Measurements from ENCODE around the gene ZNF282. TPM values are rescaled to one million over a fixed set of nuclear protein-coding genes. Genes with fewer than 3 reads are reported as not detected.

ZNF282 gene
- total RNA-seq, 3 donors from 2014 or later (not counting 1 experiment from before 2014, with no cell fraction given) = 22.2 to 29.9 (median 26.0) TPM

DNA sequence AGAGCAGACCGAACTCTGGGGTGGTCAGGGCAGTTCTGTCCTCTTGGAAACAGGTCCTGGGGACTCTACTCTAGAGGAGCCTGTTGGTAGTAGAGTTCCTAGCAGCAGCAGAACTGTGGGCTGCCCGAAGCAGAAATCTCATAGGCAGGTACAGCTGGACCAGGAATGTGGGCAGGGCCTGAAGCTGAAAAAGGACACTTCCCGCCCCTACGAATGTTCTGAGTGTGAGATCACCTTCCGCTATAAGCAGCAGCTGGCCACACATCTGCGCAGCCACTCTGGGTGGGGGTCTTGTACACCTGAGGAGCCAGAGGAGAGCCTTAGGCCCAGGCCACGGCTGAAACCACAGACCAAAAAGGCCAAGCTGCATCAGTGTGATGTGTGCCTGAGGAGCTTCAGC, 58.3 kb downstream of the ZNF282 start:
- peaks cover 47% of the 10 kb centered on the region for H3K36me3 ChIP-seq (ENCODE audit: control insufficient read depth, insufficient read depth, low read length)
- Mint-ChIP-seq H3K27ac (no peak overlapping the region), H3K4me1 (peaks cover 0 to 9% of the 10 kb centered on the region in 2 donors), H3K9me3 (no peaks in the 10 kb centered on the region), H3K27me3 (ENCODE audit: low read depth in 2 of 2) (no peaks in the 10 kb centered on the region), H3K36me3 (no peaks in the 10 kb centered on the region), H3K4me3 (no peak overlapping the region)
- intact Hi-C loops (cut with micrococcal nuclease) = no loop called here
- no peaks in the 10 kb centered on the region for H3K4me1 ChIP-seq (ENCODE audit: control insufficient read depth, insufficient read depth, low read length)
- DNase-seq (no peak), ATAC-seq (no peak)
- H3K9me3 ChIP-seq (ENCODE audit: control insufficient read depth, insufficient read depth, low read length) = no peaks in the 10 kb centered on the region
- WGBS (ENCODE audit: insufficient coverage) = 95% methylated on average over 7 of the region's 7 CpGs
- no peak overlapping the region for H3K4me3 ChIP-seq (ENCODE audit: low read length)
- TF ChIP-seq, protein P1, sequence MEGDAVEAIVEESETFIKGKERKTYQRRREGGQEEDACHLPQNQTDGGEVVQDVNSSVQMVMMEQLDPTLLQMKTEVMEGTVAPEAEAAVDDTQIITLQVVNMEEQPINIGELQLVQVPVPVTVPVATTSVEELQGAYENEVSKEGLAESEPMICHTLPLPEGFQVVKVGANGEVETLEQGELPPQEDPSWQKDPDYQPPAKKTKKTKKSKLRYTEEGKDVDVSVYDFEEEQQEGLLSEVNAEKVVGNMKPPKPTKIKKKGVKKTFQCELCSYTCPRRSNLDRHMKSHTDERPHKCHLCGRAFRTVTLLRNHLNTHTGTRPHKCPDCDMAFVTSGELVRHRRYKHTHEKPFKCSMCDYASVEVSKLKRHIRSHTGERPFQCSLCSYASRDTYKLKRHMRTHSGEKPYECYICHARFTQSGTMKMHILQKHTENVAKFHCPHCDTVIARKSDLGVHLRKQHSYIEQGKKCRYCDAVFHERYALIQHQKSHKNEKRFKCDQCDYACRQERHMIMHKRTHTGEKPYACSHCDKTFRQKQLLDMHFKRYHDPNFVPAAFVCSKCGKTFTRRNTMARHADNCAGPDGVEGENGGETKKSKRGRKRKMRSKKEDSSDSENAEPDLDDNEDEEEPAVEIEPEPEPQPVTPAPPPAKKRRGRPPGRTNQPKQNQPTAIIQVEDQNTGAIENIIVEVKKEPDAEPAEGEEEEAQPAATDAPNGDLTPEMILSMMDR (IDR thresholded peaks at IDR 0.05) = no peak
- H3K27me3 ChIP-seq (ENCODE audit: control insufficient read depth, insufficient read depth, low read length) = no peaks in the 10 kb centered on the region
- no peak overlapping the region for H3K27ac ChIP-seq (ENCODE audit: low read length)

- TF ChIP-seq, protein P1 (IDR thresholded peaks at IDR 0.05) = no peak
- no peak overlapping the region for H3K27ac ChIP-seq (ENCODE audit: low read length)
- ATAC-seq (no peak), DNase-seq (no peak)
- H3K36me3 ChIP-seq (ENCODE audit: control insufficient read depth, insufficient read depth, low read length) = peaks cover 47% of the 10 kb centered on the region
- Mint-ChIP-seq H3K36me3 (no peaks in the 10 kb centered on the region), H3K4me3 (no peak overlapping the region), H3K4me1 (peaks cover 0 to 5% of the 10 kb centered on the region in 2 donors), H3K27ac (no peak overlapping the region), H3K27me3 (ENCODE audit: low read depth in 2 of 2) (no peaks in the 10 kb centered on the region), H3K9me3 (no peaks in the 10 kb centered on the region)
- no peaks in the 10 kb centered on the region for H3K4me1 ChIP-seq (ENCODE audit: control insufficient read depth, insufficient read depth, low read length)
- no peaks in the 10 kb centered on the region for H3K9me3 ChIP-seq (ENCODE audit: control insufficient read depth, insufficient read depth, low read length)
- intact Hi-C loops (cut with micrococcal nuclease) = no loop called here
- H3K4me3 ChIP-seq (ENCODE audit: low read length) = no peak overlapping the region
- 97% methylated on average over 16 of the region's 16 CpGs for WGBS (ENCODE audit: insufficient coverage)
- H3K27me3 ChIP-seq (ENCODE audit: control insufficient read depth, insufficient read depth, low read length) = no peaks in the 10 kb centered on the region
Observed at GRCh38 chr7:149254181-149254858, 59.0 kb downstream of the ZNF282 start.

GRCh38 chr7:149255174-149255573, 59.8 kb downstream of the ZNF282 start:
- H3K4me3 ChIP-seq (ENCODE audit: low read length) = no peak overlapping the region
- DNase-seq = no peak
- Mint-ChIP-seq H3K4me3 (no peak overlapping the region), H3K9me3 (no peaks in the 10 kb centered on the region), H3K4me1 (peaks cover 0 to 5% of the 10 kb centered on the region in 2 donors), H3K27ac (no peak overlapping the region), H3K27me3 (ENCODE audit: low read depth in 2 of 2) (no peaks in the 10 kb centered on the region), H3K36me3 (no peaks in the 10 kb centered on the region)
- no peak for ATAC-seq
- TF ChIP-seq, protein P1 (IDR thresholded peaks at IDR 0.05) = no peak
- H3K36me3 ChIP-seq (ENCODE audit: control insufficient read depth, insufficient read depth, low read length) = peaks cover 47% of the 10 kb centered on the region
- no peaks in the 10 kb centered on the region for H3K27me3 ChIP-seq (ENCODE audit: control insufficient read depth, insufficient read depth, low read length)
- no peaks in the 10 kb centered on the region for H3K9me3 ChIP-seq (ENCODE audit: control insufficient read depth, insufficient read depth, low read length)
- no peaks in the 10 kb centered on the region for H3K4me1 ChIP-seq (ENCODE audit: control insufficient read depth, insufficient read depth, low read length)
- no peak overlapping the region for H3K27ac ChIP-seq (ENCODE audit: low read length)
- WGBS (ENCODE audit: insufficient coverage) = 82% methylated on average over 3 of the region's 5 CpGs
- intact Hi-C loops (cut with micrococcal nuclease) = no loop called here

DNA sequence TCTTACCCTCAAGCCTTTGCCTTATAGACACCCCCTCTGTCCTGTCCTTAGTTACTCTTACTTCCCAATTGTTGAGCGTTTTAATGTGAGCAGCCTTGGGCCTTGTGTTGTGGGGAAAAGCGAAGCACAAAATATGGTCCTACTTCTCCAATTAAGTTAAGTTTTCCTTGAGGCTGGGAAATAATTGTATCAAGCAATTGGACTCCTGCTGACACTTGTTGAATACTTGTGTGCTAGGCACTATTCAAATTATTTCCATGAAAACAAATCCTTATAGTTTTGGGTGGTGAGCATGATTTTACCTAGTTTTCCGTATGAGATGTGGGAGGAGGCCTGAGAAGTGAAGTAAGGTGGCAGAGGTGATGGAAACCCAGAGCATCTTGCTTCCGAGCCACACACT, 61.2 kb downstream of the ZNF282 start:
- intact Hi-C loops (cut with micrococcal nuclease) = no loop called here
- ATAC-seq = no peak
- Histone ChIP-seq H3K27me3 (ENCODE audit: control insufficient read depth, insufficient read depth, low read length) (no peaks in the 10 kb centered on the region), H3K36me3 (ENCODE audit: control insufficient read depth, insufficient read depth, low read length) (peaks cover 40% of the 10 kb centered on the region), H3K4me1 (ENCODE audit: control insufficient read depth, insufficient read depth, low read length) (peaks cover 4% of the 10 kb centered on the region), H3K9me3 (ENCODE audit: control insufficient read depth, insufficient read depth, low read length) (no peaks in the 10 kb centered on the region), H3K4me3 (ENCODE audit: low read length) (no peak overlapping the region), H3K27ac (ENCODE audit: low read length) (no peak overlapping the region)
- no peaks in the 10 kb centered on the region for H3K36me3 Mint-ChIP-seq
- no peak overlapping the region for H3K27ac Mint-ChIP-seq
- WGBS (ENCODE audit: insufficient coverage) = 98% methylated on average over 2 of the region's 4 CpGs
- no peak for DNase-seq
- no peak overlapping the region for H3K4me3 Mint-ChIP-seq
- TF ChIP-seq, protein P1 (IDR thresholded peaks at IDR 0.05) = no peak
- H3K4me1 Mint-ChIP-seq = peaks cover 9 to 13% of the 10 kb centered on the region in 2 donors
- H3K9me3 Mint-ChIP-seq = no peaks in the 10 kb centered on the region
- H3K27me3 Mint-ChIP-seq (ENCODE audit: low read depth in 2 of 2) = no peaks in the 10 kb centered on the region
